Esophagus muscularis mucosa (tissue), 4 donors: ENCODE measurements around the gene PSMD5. TPM values are rescaled to one million over a fixed set of nuclear protein-coding genes. Genes with fewer than 3 reads are reported as not detected.

Experiments used
- DNase-seq: peaks from one replicate; pipeline ENCODE4 v3.0.0-alpha.2; 2017; ENCODE audit errors: extremely low spot score
- H3K27ac ChIP-seq, 4 donors: fragments of 200-600 bp; sonication (generic); replicated peaks in 1 of 4; 1 replicate in 3 of 4; 2 replicates in 1 of 4; pipeline ENCODE4 v1.5.1; 2016 to 2019; ENCODE audit warnings: mild to moderate bottlenecking in 1 of 4
- H3K27me3 ChIP-seq, 4 donors: fragments of 200-600 bp; sonication (generic); one replicate each; pipeline versions ENCODE4 v1.5.1 to v1.6.0; 2016 to 2019
- H3K36me3 ChIP-seq, 4 donors: fragments of 200-600 bp; sonication (generic); one replicate each; pipeline ENCODE4 v1.5.1; 2016 to 2019
- H3K4me1 ChIP-seq, 4 donors: fragments of 200-600 bp; sonication (generic); one replicate each; pipeline ENCODE4 v1.5.1; 2016 to 2019
- H3K4me3 ChIP-seq, 4 donors: fragments of 200-600 bp; sonication (generic); 1 replicate in 2 of 4; 2 replicates in 2 of 4; pipeline ENCODE4 v1.5.1; 2016 to 2019; ENCODE audit warnings: mild to moderate bottlenecking in 4 of 4, moderate library complexity in 1 of 4
- H3K9me3 ChIP-seq, 4 donors: fragments of 200-600 bp; sonication (generic); 1 replicate in 3 of 4; 2 replicates in 1 of 4; pipeline ENCODE4 v1.5.1; 2016 to 2019
- CTCF ChIP-seq, 3 experiments: fragments of 200-600 bp in 2 of 3; fragments of 450-650 bp in 1 of 3; sonication (generic) in 2 of 3; IDR thresholded peaks; one replicate each; pipeline ENCODE4 v1.5.1; 2017 to 2019; ENCODE audit warnings: antibody characterized with exemption in 3 of 3, mild to moderate bottlenecking in 2 of 3, moderate library complexity in 1 of 3
- EP300 ChIP-seq: sonication (generic); formaldehyde crosslinking; IDR thresholded peaks from one replicate; pipeline ENCODE4 v1.6.1; 2017; ENCODE audit warnings: antibody characterized with exemption
- POLR2A ChIP-seq: fragments of 450-650 bp; IDR thresholded peaks from one replicate; pipeline ENCODE4 v1.6.1; 2017; ENCODE audit warnings: antibody characterized with exemption, moderate library complexity, mild to moderate bottlenecking, low read depth
- POLR2AphosphoS5 ChIP-seq, 2 donors: sonication (generic); formaldehyde crosslinking; IDR thresholded peaks; one replicate each; pipeline ENCODE4 v1.6.1; 2017; ENCODE audit warnings: antibody characterized with exemption in 2 of 2
- WGBS: methylation state at CpG from one replicate; pipeline ENCODE4 v1.1.5; 2018; 5-methylcytosine and 5-hydroxymethylcytosine counted together
- intact Hi-C: fragments of 100-400 bp; cut with DNase I; formaldehyde crosslinking; loops from one replicate; pipeline ENCODE4 v1.15.1; 2023
- total RNA-seq, 4 donors: library from RNA; depleted of rRNA; stranded (reverse); fragments of >200 nt; gene quantifications; one replicate each; pipeline versions ENCODE4 v1.1.0 to v1.2.1, GENCODE V29; 2016

PSMD5 gene
- total RNA-seq, 4 donors from 2014 or later = 22.0 to 30.7 (median 25.8) TPM

GRCh38 chr9:120860083-120860482 is 17.4 kb upstream of the PSMD5 start:
- H3K9me3 ChIP-seq = no peaks in the 10 kb centered on the region
- H3K36me3 ChIP-seq = peaks cover 42 to 89% (median 65%) of the 10 kb centered on the region in 4 donors
- DNase-seq = no peak

DNA sequence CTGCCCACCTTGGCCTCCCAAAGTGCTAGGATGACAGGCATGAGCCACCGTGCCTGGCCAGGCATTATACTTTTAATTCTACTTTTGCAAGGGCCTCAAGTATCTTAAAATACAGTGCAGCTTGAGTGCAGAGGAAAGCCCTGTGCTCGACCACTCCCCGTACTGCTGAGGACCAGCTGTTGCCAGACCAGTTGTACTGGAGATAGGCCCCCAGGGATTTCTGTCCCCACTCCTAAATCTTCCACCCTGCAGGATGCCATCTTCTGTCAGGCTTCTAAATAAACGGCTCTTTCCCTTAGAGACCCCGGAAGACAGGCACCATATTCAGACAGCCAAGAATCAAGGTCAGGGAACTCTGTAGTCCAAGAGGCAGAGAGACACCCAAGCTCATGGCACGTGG is 16.6 kb upstream of the PSMD5 start:
- Histone ChIP-seq H3K27me3 (no peaks in the 10 kb centered on the region), H3K4me3 (no peak overlapping the region), H3K36me3 (peaks cover 41 to 82% (median 64%) of the 10 kb centered on the region in 4 donors), H3K9me3 (no peaks in the 10 kb centered on the region), H3K4me1 (no peaks in the 10 kb centered on the region), H3K27ac (no peak overlapping the region)
- no peak for DNase-seq
- intact Hi-C loops = no loop called here
- WGBS = 85% methylated on average over 6 of the region's 6 CpGs
- TF ChIP-seq EP300 = no peak
- no peak for TF ChIP-seq CTCF (IDR thresholded peaks at IDR 0.05)
- TF ChIP-seq POLR2A = no peak

More at GRCh38 chr9:120860083-120860482, 17.4 kb upstream of the PSMD5 start:
- intact Hi-C loops = no loop called here
- Histone ChIP-seq H3K4me1 (no peaks in the 10 kb centered on the region), H3K27me3 (no peaks in the 10 kb centered on the region), H3K4me3 (no peak overlapping the region), H3K27ac (no peak overlapping the region)
- 84% methylated on average over 7 of the region's 11 CpGs for WGBS
- TF ChIP-seq POLR2A (no peak), POLR2AphosphoS5 (IDR thresholded peaks at IDR 0.05) (no peak), CTCF (IDR thresholded peaks at IDR 0.05) (no peak), EP300 (no peak)

DNA sequence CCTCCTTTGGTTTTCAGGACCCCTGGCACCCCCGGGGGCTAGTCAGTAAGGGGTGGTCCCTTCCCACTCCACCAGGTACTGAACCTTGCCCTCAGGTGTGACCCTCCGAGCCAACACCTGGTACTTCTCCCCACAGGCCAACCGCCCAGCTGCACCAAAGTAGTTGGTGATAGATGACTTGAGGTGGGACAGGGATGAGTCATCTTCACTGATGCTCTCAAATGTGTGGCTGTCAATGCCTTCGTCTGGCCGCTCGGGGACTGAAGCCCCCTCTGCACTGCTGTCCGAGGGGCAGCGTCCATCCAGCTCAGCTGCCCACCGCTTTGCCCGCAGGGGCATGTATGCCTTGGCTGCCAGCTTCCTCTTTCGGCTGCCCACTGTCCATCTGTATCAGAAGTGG is 15.2 kb upstream of the PSMD5 start:
- WGBS = 94% methylated on average over 2 of the region's 11 CpGs
- H3K27ac ChIP-seq = no peak overlapping the region
- H3K9me3 ChIP-seq = no peaks in the 10 kb centered on the region
- DNase-seq = no peak
- H3K4me3 ChIP-seq = no peak overlapping the region
- peaks cover 41 to 75% (median 62%) of the 10 kb centered on the region in 4 donors for H3K36me3 ChIP-seq
- H3K27me3 ChIP-seq = no peaks in the 10 kb centered on the region
- TF ChIP-seq EP300 = no peak
- H3K4me1 ChIP-seq = no peaks in the 10 kb centered on the region
- intact Hi-C loops = no loop called here

- DNase-seq = no peak
- H3K27ac ChIP-seq = no peak overlapping the region
- H3K27me3 ChIP-seq = no peaks in the 10 kb centered on the region
- H3K4me3 ChIP-seq = no peak overlapping the region
- TF ChIP-seq POLR2AphosphoS5 (IDR thresholded peaks at IDR 0.05) (no peak), CTCF (IDR thresholded peaks at IDR 0.05) (no peak), POLR2A (no peak), EP300 (no peak)
- WGBS = 91% methylated on average over 7 of the region's 7 CpGs
- intact Hi-C loops = no loop called here
- H3K9me3 ChIP-seq = no peaks in the 10 kb centered on the region
- H3K4me1 ChIP-seq = no peaks in the 10 kb centered on the region
- H3K36me3 ChIP-seq = peaks cover 36 to 75% (median 58%) of the 10 kb centered on the region in 4 donors
Observed at GRCh38 chr9:120857481-120857880, 14.8 kb upstream of the PSMD5 start.

DNA sequence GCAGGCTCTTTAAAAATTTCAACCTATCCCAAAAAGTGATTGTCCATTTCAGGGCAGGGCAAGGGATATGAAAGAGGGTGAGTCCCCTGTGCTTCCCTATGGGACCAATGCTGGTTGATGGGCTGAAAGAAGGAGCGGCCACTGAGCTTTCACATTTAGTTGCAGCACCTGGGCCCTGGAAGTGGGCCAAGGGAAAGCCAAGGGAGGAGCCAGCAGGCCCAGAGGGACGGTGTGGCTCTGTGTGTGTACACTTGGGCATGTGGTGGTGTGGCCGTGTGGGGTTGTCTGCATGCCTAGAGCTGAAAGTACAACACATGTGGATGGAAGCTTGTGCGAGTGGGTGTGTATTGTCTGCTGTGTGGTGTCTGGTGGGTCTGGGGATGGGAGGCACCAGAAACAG is 14.0 kb upstream of the PSMD5 start:
- no peak for DNase-seq
- no peaks in the 10 kb centered on the region for H3K4me1 ChIP-seq
- H3K27ac ChIP-seq = no peak overlapping the region
- TF ChIP-seq CTCF (IDR thresholded peaks at IDR 0.05) (no peak), POLR2AphosphoS5 (IDR thresholded peaks at IDR 0.05) (no peak), EP300 (no peak), POLR2A (no peak)
- H3K4me3 ChIP-seq = no peak overlapping the region
- H3K9me3 ChIP-seq = no peaks in the 10 kb centered on the region
- no peaks in the 10 kb centered on the region for H3K27me3 ChIP-seq
- intact Hi-C loops = no loop called here
- 79% methylated on average over 4 of the region's 4 CpGs for WGBS
- peaks cover 32 to 74% (median 50%) of the 10 kb centered on the region in 4 donors for H3K36me3 ChIP-seq
